Motor neuron (in vitro differentiated cells): ENCODE data around the gene C15orf62. TPM values are rescaled to one million over a fixed set of nuclear protein-coding genes. Genes with fewer than 3 reads are reported as not detected.

Experiments used
- ATAC-seq, 8 experiments: fragments of 200-7000 bp; cut with Tn5 transposase; replicated peaks in 6 of 8; 2 replicates each; pipeline ENCODE4 v1.8.0; 2021; ENCODE audit warnings: mild to moderate bottlenecking in 8 of 8, moderate library complexity in 8 of 8
- H3K27ac ChIP-seq, 2 donors: fragments of 250-450 bp; sonication (Bioruptor Pico); 2 replicates each; pipeline ENCODE4 v1.9.0; 2021; ENCODE audit warnings: antibody characterized with exemption in 2 of 2, mild to moderate bottlenecking in 2 of 2, moderate library complexity in 1 of 2
- H3K4me1 ChIP-seq, 2 donors: fragments of 250-450 bp; sonication (Bioruptor Pico); replicated peaks in 1 of 2; 2 replicates each; pipeline ENCODE4 v1.6.1; 2021; ENCODE audit warnings: antibody characterized with exemption in 2 of 2, mild to moderate bottlenecking in 2 of 2, moderate library complexity in 1 of 2
- H3K4me3 ChIP-seq, 5 donors: fragments of 250-450 bp; sonication (Bioruptor Pico); 2 replicates each; pipeline ENCODE4 v1.9.0; 2021; ENCODE audit warnings: antibody characterized with exemption in 5 of 5, mild to moderate bottlenecking in 5 of 5, moderate library complexity in 4 of 5
- WGBS, 10 experiments: fragments of 450-650 bp; shearing (Covaris generic); methylation state at CpG; one replicate each; pipeline ENCODE4 v1.0.0; 2022; 5-methylcytosine and 5-hydroxymethylcytosine counted together
- in situ Hi-C, 9 experiments: fragments of 400-800 bp; cut with MboI; loops; one replicate each; pipeline ENCODE4 v1.15.0; 2021; ENCODE audit warnings: low sequenced_read_pairs in 9 of 9, low pct_unique_long_range_greater_than_20kb in 2 of 9; ENCODE audit not compliant: unreplicated experiment in 9 of 9
- total RNA-seq, 8 experiments: library from RNA; unstranded; fragments of 300-600 nt; gene quantifications; 2 replicates each; pipeline versions ENCODE4 v1.2.3 to v1.2.4, GENCODE V29; 2022

Gene C15orf62
- total RNA-seq, 8 experiments from 2014 or later = 1.3 to 4.9 (median 1.7) TPM

- Histone ChIP-seq H3K4me3 (no peak overlapping the region), H3K4me1 (peaks cover 7 to 13% of the 10 kb centered on the region in 2 donors), H3K27ac (peak overlapping the region; percentile 21 to 55)
- WGBS, 10 experiments = 33 to 100% (median 63%) methylated on average over 1 to 3 of the region's 3 CpGs; no CpG with 5 or more reads in 2 of the 10 experiments
- peak in 7 of 8 experiments; percentile 43 to 89 (median 74) for ATAC-seq
- in situ Hi-C loops = no loop called here
Measured at GRCh38 chr15:40746916-40747418, 22.8 kb upstream of the C15orf62 start.

GRCh38 chr15:40747685-40748631, 21.8 kb upstream of the C15orf62 start:
- ATAC-seq = no peak
- Histone ChIP-seq H3K4me3 (no peak overlapping the region), H3K27ac (no peak overlapping the region), H3K4me1 (peaks cover 7 to 13% of the 10 kb centered on the region in 2 donors)
- in situ Hi-C loops = no loop called here
- WGBS, 10 experiments = 74 to 100% (median 93%) methylated on average over 1 to 4 of the region's 7 CpGs; no CpG with 5 or more reads in 2 of the 10 experiments

GRCh38 chr15:40749151-40749630, 20.6 kb upstream of the C15orf62 start:
- ATAC-seq = no peak
- peaks cover 16 to 18% of the 10 kb centered on the region in 2 donors for H3K4me1 ChIP-seq
- H3K4me3 ChIP-seq = no peak overlapping the region
- no peak overlapping the region for H3K27ac ChIP-seq
- 68 to 100% (median 100%) methylated on average over 1 to 3 of the region's 4 CpGs; no CpG with 5 or more reads in 5 of the 10 experiments for WGBS, 10 experiments
- in situ Hi-C loops = no loop called here

- in situ Hi-C loops = no loop called here
- no peak overlapping the region for H3K4me3 ChIP-seq
- WGBS, 10 experiments = 80 to 100% (median 92%) methylated on average over 1 to 4 of the region's 4 CpGs; no CpG with 5 or more reads in 3 of the 10 experiments
- ATAC-seq = no peak
- H3K27ac ChIP-seq = no peak overlapping the region
- H3K4me1 ChIP-seq = peaks cover 18 to 21% of the 10 kb centered on the region in 2 donors
Measured at GRCh38 chr15:40750885-40751284, 18.9 kb upstream of the C15orf62 start.

- no peak for ATAC-seq
- WGBS, 10 experiments = 90 to 100% (median 100%) methylated on average over 1 to 8 of the region's 12 CpGs; no CpG with 5 or more reads in 2 of the 10 experiments
- no peak overlapping the region for H3K27ac ChIP-seq
- in situ Hi-C loops = no loop called here
- no peak overlapping the region for H3K4me3 ChIP-seq
- peaks cover 18 to 23% of the 10 kb centered on the region in 2 donors for H3K4me1 ChIP-seq
Measured at GRCh38 chr15:40751745-40752144, 18.0 kb upstream of the C15orf62 start.

- Histone ChIP-seq H3K4me1 (peaks cover 8 to 22% of the 10 kb centered on the region in 2 donors), H3K27ac (peak overlapping the region; percentile 80 to 91), H3K4me3 (peak overlapping the region; percentile 73 to 93 (median 78))
- in situ Hi-C loops = no loop called here
- 4 to 6% methylated on average over 5 to 7 of the region's 22 CpGs; no CpG with 5 or more reads in 8 of the 10 experiments for WGBS, 10 experiments
- peak in 6 of 8 experiments; percentile 28 to 61 (median 40) for ATAC-seq
Measured at GRCh38 chr15:40754574-40754882, 15.3 kb upstream of the C15orf62 start.

GRCh38 chr15:40754883-40755811, 14.6 kb upstream of the C15orf62 start, which contains the start of gene RMDN3:
RMDN3 (minus strand) TSS chr15:40755254; CDS start chr15:40754783, 471 bp downstream.
- Histone ChIP-seq H3K27ac (peak within 1 kb of the TSS; percentile 80 to 91), H3K4me3 (peak within 1 kb of the TSS; percentile 73 to 93 (median 78)), H3K4me1 (peaks cover 8 to 22% of the 10 kb centered on the region in 2 donors)
- in situ Hi-C loops = no loop called here
- 0 to 50% (median 5%) methylated on average over 1 to 13 of the region's 66 CpGs for WGBS, 10 experiments
- peak; percentile 92 to 95 (median 94) for ATAC-seq

- WGBS, 10 experiments = 33 to 77% (median 50%) methylated on average over 1 to 6 of the region's 10 CpGs; no CpG with 5 or more reads in 1 of the 10 experiments
- ATAC-seq = no peak
- peak overlapping the region; percentile 73 to 93 (median 78) for H3K4me3 ChIP-seq
- H3K4me1 ChIP-seq = peaks cover 8 to 22% of the 10 kb centered on the region in 2 donors
- in situ Hi-C loops = no loop called here
- no peak overlapping the region for H3K27ac ChIP-seq
Measured at GRCh38 chr15:40755812-40756208, 14.0 kb upstream of the C15orf62 start.

- Histone ChIP-seq H3K27ac (no peak overlapping the region), H3K4me3 (no peak overlapping the region), H3K4me1 (peaks cover 8 to 22% of the 10 kb centered on the region in 2 donors)
- in situ Hi-C loops = no loop called here
- ATAC-seq = peak in 6 of 8 experiments; percentile 8 to 26 (median 12)
- 0 to 61% (median 28%) methylated on average over 1 to 5 of the region's 6 CpGs; no CpG with 5 or more reads in 4 of the 10 experiments for WGBS, 10 experiments
Measured at GRCh38 chr15:40756938-40757337, 12.8 kb upstream of the C15orf62 start.

- Histone ChIP-seq H3K4me1 (peaks cover 14 to 18% of the 10 kb centered on the region in 2 donors), H3K4me3 (no peak overlapping the region), H3K27ac (no peak overlapping the region)
- in situ Hi-C loops = no loop called here
- 94 to 100% (median 100%) methylated on average over 1 to 3 of the region's 5 CpGs; no CpG with 5 or more reads in 4 of the 10 experiments for WGBS, 10 experiments
- no peak for ATAC-seq
Measured at GRCh38 chr15:40759961-40760360, 9.8 kb upstream of the C15orf62 start.

- 63 to 100% (median 83%) methylated on average over 1 to 25 of the region's 55 CpGs; no CpG with 5 or more reads in 2 of the 10 experiments for WGBS, 10 experiments
- H3K4me3 ChIP-seq = peak overlapping the region; percentile 32 to 46 (median 41)
- in situ Hi-C loops = no loop called here
- peak in 7 of 8 experiments; percentile 10 to 46 (median 27) for ATAC-seq
- no peak overlapping the region for H3K27ac ChIP-seq
- peaks cover 5 to 23% of the 10 kb centered on the region in 2 donors for H3K4me1 ChIP-seq
Measured at GRCh38 chr15:40762919-40763800, 6.6 kb upstream of the C15orf62 start.
